SK-N-SH (cell line): Measurements from ENCODE around the gene UBN1. TPM values are rescaled to one million over a fixed set of nuclear protein-coding genes. Genes with fewer than 3 reads are reported as not detected.

ENCODE experiments used
- CTCF ChIA-PET: fragments of 300-600, 350-600 bp; formaldehyde crosslinking; extraction: SDS; loops from one replicate; lab custom pipeline; 2021; lab: Yijun Ruan, JAX
- POLR2A ChIA-PET: fragments of 350-600 bp; sonication (Branson Sonifier 250); formaldehyde crosslinking; extraction: SDS; loops from one replicate; lab custom pipeline; 2020; ENCODE audit warnings: antibody characterized with exemption, inconsistent platforms; lab: Yijun Ruan, JAX
- DNase-seq: peaks from one replicate; pipeline ENCODE4 v3.0.0; 2012
- H2AFZ ChIP-seq: fragments of 200-600 bp; sonication (generic); 2 replicates; pipeline ENCODE4 v1.8.1; 2016; ENCODE audit warnings: antibody characterized with exemption, mild to moderate bottlenecking, low read depth
- H3F3A ChIP-seq: fragments of 200-600 bp; sonication (generic); replicated peaks from 2 replicates; pipeline ENCODE3; 2016; ENCODE audit warnings: antibody characterized with exemption, mild to moderate bottlenecking; ENCODE audit not compliant: insufficient read depth
- H3K27ac ChIP-seq, 2 experiments: fragments of 200-500 bp in 1 of 2; fragments of 200-600 bp in 1 of 2; sonication (Bioruptor generic) in 1 of 2; sonication (generic), shearing (Covaris generic) in 1 of 2; 2 replicates each; pipeline versions ENCODE4 v1.5.1 to v1.6.1; 2014 to 2016; ENCODE audit warnings: low read depth in 2 of 2, inconsistent platforms in 1 of 2, low read length in 1 of 2, mild to moderate bottlenecking in 1 of 2, mixed read lengths in 1 of 2
- H3K27me3 ChIP-seq: fragments of 200-600 bp; sonication (generic), shearing (Covaris generic); 2 replicates; pipeline ENCODE4 v1.6.1; 2016; ENCODE audit warnings: mixed run types; ENCODE audit not compliant: insufficient read depth
- H3K36me3 ChIP-seq, 2 experiments: fragments of 200-500 bp in 1 of 2; fragments of 200-600 bp in 1 of 2; sonication (Bioruptor generic) in 1 of 2; sonication (generic) in 1 of 2; replicated peaks in 1 of 2; 2 replicates each; pipeline versions ENCODE3 to v1.5.1; 2014 to 2016; ENCODE audit warnings: low read length in 1 of 2, mild to moderate bottlenecking in 1 of 2; ENCODE audit not compliant: insufficient read depth in 2 of 2, control insufficient read depth in 1 of 2
- H3K4me1 ChIP-seq, 2 experiments: fragments of 200-500 bp in 1 of 2; fragments of 200-600 bp in 1 of 2; sonication (Bioruptor generic) in 1 of 2; sonication (generic), shearing (Covaris generic) in 1 of 2; 2 replicates each; pipeline versions ENCODE4 v1.5.1 to v1.6.1; 2014 to 2016; ENCODE audit warnings: low read depth in 1 of 2, low read length in 1 of 2, mixed run types in 1 of 2; ENCODE audit not compliant: insufficient read depth in 2 of 2, control insufficient read depth in 1 of 2
- H3K4me2 ChIP-seq: fragments of 200-600 bp; sonication (generic), shearing (Covaris generic); 2 replicates; pipeline ENCODE4 v1.6.1; 2017; ENCODE audit warnings: mixed run types
- H3K4me3 ChIP-seq, 2 experiments: fragments of 200-500 bp in 1 of 2; fragments of 200-600 bp in 1 of 2; sonication (Bioruptor generic) in 1 of 2; sonication (generic), shearing (Covaris generic) in 1 of 2; 2 replicates each; pipeline versions ENCODE4 v1.5.1 to v1.8.1; 2014 to 2016; ENCODE audit warnings: low read depth in 2 of 2, inconsistent platforms in 1 of 2, low read length in 1 of 2, mild to moderate bottlenecking in 1 of 2, mixed read lengths in 1 of 2, moderate library complexity in 1 of 2
- H3K79me2 ChIP-seq: fragments of 200-600 bp; sonication (generic); 2 replicates; pipeline ENCODE4 v1.8.1; 2017; ENCODE audit warnings: mild to moderate bottlenecking; ENCODE audit not compliant: insufficient read depth
- H3K9ac ChIP-seq: fragments of 200-600 bp; sonication (generic); 2 replicates; pipeline ENCODE4 v1.6.1; 2017; ENCODE audit warnings: mixed run types
- H3K9me2 ChIP-seq: fragments of 200-600 bp; sonication (generic); 2 replicates; pipeline ENCODE4 v1.6.1; 2017; ENCODE audit warnings: mixed run types
- H3K9me3 ChIP-seq: fragments of 200-600 bp; sonication (generic); 2 replicates; pipeline ENCODE4 v1.6.1; 2017; ENCODE audit warnings: mixed run types, mild to moderate bottlenecking, moderate library complexity
- H4K20me1 ChIP-seq: fragments of 200-600 bp; sonication (generic); 2 replicates; pipeline ENCODE4 v1.6.1; 2017; ENCODE audit warnings: mild to moderate bottlenecking, mixed run types; ENCODE audit not compliant: insufficient read depth
- CHD2 ChIP-seq: fragments of 150-350 bp; IDR thresholded peaks from 2 replicates; pipeline ENCODE4 v1.6.1; 2018; ENCODE audit warnings: low read length; ENCODE audit not compliant: partially characterized antibody
- CTCF ChIP-seq: fragments of 200-600 bp; sonication (generic); IDR thresholded peaks from 2 replicates; pipeline ENCODE4 v1.6.1; 2017; ENCODE audit warnings: antibody characterized with exemption, mild to moderate bottlenecking, moderate library complexity
- ELF1 ChIP-seq: IDR thresholded peaks from 2 replicates; pipeline ENCODE4 v1.4.0; 2012
- EP300 ChIP-seq, 2 experiments: IDR thresholded peaks; 2 replicates each; pipeline versions ENCODE4 v1.4.0 to v1.6.1; 2012; ENCODE audit warnings: borderline replicate concordance in 1 of 2, low read depth in 1 of 2, low read length in 1 of 2
- FOSL2 ChIP-seq: IDR thresholded peaks from 2 replicates; pipeline ENCODE4 v1.4.0; 2012; ENCODE audit warnings: low read depth, mild to moderate bottlenecking, moderate library complexity, borderline replicate concordance
- FOXJ3 ChIP-seq: sonication (generic); formaldehyde crosslinking; IDR thresholded peaks from 2 replicates; pipeline ENCODE4 v1.5.1; 2020; ENCODE audit warnings: mild to moderate bottlenecking, missing genetic modification reagents
- FOXM1 ChIP-seq: IDR thresholded peaks from 2 replicates; pipeline ENCODE4 v1.4.0; 2012; ENCODE audit warnings: low read depth, mild to moderate bottlenecking
- IRF3 ChIP-seq: fragments of 150-350 bp; IDR thresholded peaks from 2 replicates; pipeline ENCODE4 v1.6.1; 2016; ENCODE audit warnings: mild to moderate bottlenecking, low read depth, low read length
- JUND ChIP-seq: IDR thresholded peaks from 2 replicates; pipeline ENCODE4 v1.4.0; 2012
- MAX ChIP-seq: IDR thresholded peaks from 2 replicates; pipeline ENCODE4 v1.4.0; 2012; ENCODE audit warnings: low read depth
- MEF2A ChIP-seq: IDR thresholded peaks from 2 replicates; pipeline ENCODE4 v1.4.0; 2012; ENCODE audit warnings: low read depth, borderline replicate concordance
- NFIC ChIP-seq: IDR thresholded peaks from 2 replicates; pipeline ENCODE4 v1.4.0; 2012; ENCODE audit warnings: borderline replicate concordance
- PBX3 ChIP-seq: IDR thresholded peaks from 2 replicates; pipeline ENCODE4; 2012
- RFX5 ChIP-seq: IDR thresholded peaks from 2 replicates; pipeline ENCODE4 v1.6.1; 2012; ENCODE audit warnings: mild to moderate bottlenecking, improper control_type of control experiment, low read length
- RXRA ChIP-seq: IDR thresholded peaks from 2 replicates; pipeline ENCODE4 v1.4.0; 2012; ENCODE audit warnings: low read depth, mild to moderate bottlenecking, borderline replicate concordance
- TCF12 ChIP-seq: IDR thresholded peaks from 2 replicates; pipeline ENCODE4 v1.4.0; 2012
- USF1 ChIP-seq: IDR thresholded peaks from 2 replicates; pipeline ENCODE4 v1.4.0; 2012; ENCODE audit warnings: low read depth, borderline replicate concordance
- WGBS: methylation state at CpG from one replicate; pipeline ENCODE4 v1.1.6; 2017; ENCODE audit warnings: low lambda C conversion rate; 5-methylcytosine and 5-hydroxymethylcytosine counted together
- polyA plus RNA-seq, 3 experiments: library from polyadenylated mRNA; depleted of rRNA; stranded (reverse); fragments of >200 nt; gene quantifications; 2 replicates each; pipeline ENCODE4 v1.2.3, GENCODE V29; 2012

The UBN1 gene
- polyA plus RNA-seq, 1 of the 3 experiments (the other 2 are of a cell fraction): 10.9 TPM

- CTCF ChIA-PET: no interaction called here
- POLR2A ChIA-PET: no interaction called here
- peak; percentile 58 for TF ChIP-seq JUND
- TF ChIP-seq EP300 (IDR thresholded peaks at IDR 0.05; ENCODE audit: borderline replicate concordance in 1 of 2, low read depth in 1 of 2, low read length in 1 of 2): peak in 1 of 2 experiments; percentile 11; a peak in 1 of 4 replicates
- TF ChIP-seq NFIC: peak; percentile 38; the same call in 1 of the 2 replicates
- TF ChIP-seq TCF12: peak; percentile 36; the same call in 1 of the 2 replicates
- TF ChIP-seq CTCF: no peak
- TF ChIP-seq MEF2A: no peak
- peak; percentile 89 for TF ChIP-seq PBX3
- peak; percentile 63 for TF ChIP-seq FOSL2
- Histone ChIP-seq H3K36me3 (peaks cover 53 to 69% of the 10 kb centered on the region in 2 experiments), H3K9ac (no peak overlapping the region), H2AFZ (no peak overlapping the region), H3K79me2 (peaks cover 9% of the 10 kb centered on the region; the same call in 1 of the 2 replicates), H3F3A (peaks cover 24% of the 10 kb centered on the region), H3K27me3 (no peaks in the 10 kb centered on the region), H4K20me1 (peaks cover 26% of the 10 kb centered on the region), H3K4me1 (peaks cover 11 to 24% of the 10 kb centered on the region in 2 experiments; a peak in 3 of 4 replicates), H3K4me3 (no peak overlapping the region), H3K9me2 (no peaks in the 10 kb centered on the region), H3K9me3 (no peaks in the 10 kb centered on the region), H3K4me2 (peak overlapping the region; percentile 13; the same call in 1 of the 2 replicates), H3K27ac (peak overlapping the region in 1 of 2 experiments; percentile 28; a peak in 2 of 4 replicates)
- no peak for DNase-seq
- WGBS: 33% methylated on average over 4 of the region's 4 CpGs
These were observed 31.8 kb downstream of the UBN1 start for GRCh38 chr16:4879049-4879448.

GRCh38 chr16:4880006-4880580 lies 32.8 kb downstream of the UBN1 start:
- CTCF ChIA-PET: no interaction called here
- POLR2A ChIA-PET: no interaction called here

More at GRCh38 chr16:4880006-4880580, 32.8 kb downstream of the UBN1 start:
- TF ChIP-seq CHD2 (no peak), FOXM1 (no peak), TCF12 (no peak), RXRA (no peak), FOXJ3 (CRISPR knock-in tag) (no peak), ELF1 (no peak), RFX5 (no peak), USF1 (no peak), IRF3 (no peak), MAX (no peak)
- peaks cover 50 to 69% of the 10 kb centered on the region in 2 experiments for H3K36me3 ChIP-seq
- WGBS: 96% methylated on average over 4 of the region's 17 CpGs
- peaks cover 24% of the 10 kb centered on the region for H3F3A ChIP-seq
- no peak overlapping the region for H2AFZ ChIP-seq
- H3K27me3 ChIP-seq: no peaks in the 10 kb centered on the region
- H4K20me1 ChIP-seq: peaks cover 26% of the 10 kb centered on the region
- no peak overlapping the region for H3K4me3 ChIP-seq
- H3K4me1 ChIP-seq: peaks cover 11 to 24% of the 10 kb centered on the region in 2 experiments; a peak in 3 of 4 replicates
- no peak overlapping the region for H3K9ac ChIP-seq
- H3K9me3 ChIP-seq: no peaks in the 10 kb centered on the region
- no peak overlapping the region for H3K4me2 ChIP-seq
- DNase-seq: no peak
- peaks cover 9% of the 10 kb centered on the region; the same call in 1 of the 2 replicates for H3K79me2 ChIP-seq
- H3K27ac ChIP-seq: no peak overlapping the region
- no peaks in the 10 kb centered on the region for H3K9me2 ChIP-seq
